Measurements from ENCODE around the gene KCNMA1.

KCNMA1 gene

DNA sequence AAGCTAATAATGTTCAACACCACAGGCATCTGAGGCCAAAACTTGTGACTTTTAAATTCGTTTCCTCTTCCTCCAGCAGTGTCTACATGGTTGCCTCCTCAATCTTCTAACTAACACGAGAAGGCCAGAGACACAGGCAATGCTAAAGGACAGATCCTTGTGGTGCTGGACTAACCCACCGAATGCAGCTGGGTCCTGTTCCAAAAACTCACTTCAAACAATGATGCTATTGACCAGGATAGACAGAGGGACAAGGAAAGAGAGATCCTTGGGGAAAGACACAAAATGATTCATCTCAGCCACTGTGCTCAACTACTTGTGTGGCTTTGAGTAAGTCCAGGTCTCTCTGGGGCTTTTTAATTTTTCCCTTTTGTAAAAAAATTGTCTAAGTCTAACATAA is 107.6 kb downstream of the KCNMA1 start:
- Histone ChIP-seq H3K4me3 (ENCODE audit: insufficient read depth in 1 of 2, low read depth in 1 of 2, low read length in 2 of 2) (no peak overlapping the region), H2BK5ac (ENCODE audit: low read depth, low read length, poor library complexity, severe bottlenecking) (no peak overlapping the region), H3K27me3 (ENCODE audit: control insufficient read depth in 1 of 2, insufficient read depth in 1 of 2, low read length in 2 of 2) (no peaks in the 10 kb centered on the region), H2BK15ac (ENCODE audit: low read depth, poor library complexity, severe bottlenecking) (no peak overlapping the region), H4K8ac (ENCODE audit: low read length) (no peak overlapping the region), H3K4me1 (ENCODE audit: control insufficient read depth, insufficient read depth, low read depth, low read length) (peaks cover 29% of the 10 kb centered on the region), H3K18ac (ENCODE audit: low read depth in 1 of 2, low read length in 2 of 2) (no peak overlapping the region), H2BK120ac (ENCODE audit: low read depth, low read length) (no peak overlapping the region), H2BK12ac (ENCODE audit: low read length in 2 of 2) (no peak overlapping the region), H2AK5ac (ENCODE audit: low read length, severe bottlenecking) (no peak overlapping the region), H3K9me3 (ENCODE audit: control insufficient read depth, low read length) (no peaks in the 10 kb centered on the region), H3K4me2 (ENCODE audit: low read length, poor library complexity, severe bottlenecking) (no peak overlapping the region), H3K4ac (ENCODE audit: low read depth in 1 of 2, low read length in 2 of 2) (peak overlapping the region in 1 of 2 experiments; percentile 20), H4K91ac (ENCODE audit: low read length) (peak overlapping the region; percentile 32), H3K79me1 (replicated peaks; ENCODE audit: low read length, poor library complexity, severe bottlenecking) (peaks cover 10% of the 10 kb centered on the region), H3K23ac (ENCODE audit: low read length in 2 of 2) (no peak overlapping the region), H3K14ac (ENCODE audit: low read length in 2 of 2) (no peak overlapping the region), H2AFZ (ENCODE audit: low read depth, low read length) (no peak overlapping the region), H3K9ac (ENCODE audit: low read length) (no peak overlapping the region), H3K27ac (ENCODE audit: low read length, poor library complexity, severe bottlenecking) (no peak overlapping the region), H3K36me3 (ENCODE audit: control insufficient read depth in 1 of 2, insufficient read depth in 2 of 2, low read depth in 1 of 2, low read length in 2 of 2) (no peaks in the 10 kb centered on the region)
- 86% methylated on average over 3 of the region's 3 CpGs for WGBS
- no peak for DNase-seq

DNA sequence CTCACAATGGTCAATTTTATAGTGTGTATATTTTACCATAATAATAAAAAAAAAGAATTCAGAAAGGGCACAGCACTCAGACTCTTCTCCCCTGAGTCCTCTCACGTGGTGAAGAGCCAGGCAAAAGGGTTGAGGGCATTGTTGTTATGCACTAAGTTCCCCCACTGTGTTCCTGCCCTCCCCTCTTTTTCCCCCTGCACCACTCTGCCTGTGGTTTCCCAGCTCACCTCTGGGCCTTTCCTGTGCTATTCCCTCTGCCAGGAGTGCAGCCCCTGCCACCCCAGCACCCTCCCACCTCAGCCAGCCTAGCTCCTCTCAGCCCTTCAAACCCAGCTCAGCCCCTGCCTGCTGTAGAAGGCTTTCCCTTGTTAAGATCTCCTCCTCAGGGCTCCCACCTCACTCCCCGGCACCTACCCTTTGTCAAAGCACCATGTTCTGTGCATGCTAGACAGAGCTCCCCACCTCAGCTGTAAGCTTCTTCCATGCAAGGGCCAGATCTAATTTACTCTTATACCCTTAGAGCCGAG is 108.5 kb downstream of the KCNMA1 start:
- no peak overlapping the region for H2BK12ac ChIP-seq (ENCODE audit: low read length in 2 of 2)
- H3K4me3 ChIP-seq (ENCODE audit: insufficient read depth in 1 of 2, low read depth in 1 of 2, low read length in 2 of 2): no peak overlapping the region
- H2AK5ac ChIP-seq (ENCODE audit: low read length, severe bottlenecking): no peak overlapping the region
- no peak overlapping the region for H3K4ac ChIP-seq (ENCODE audit: low read depth in 1 of 2, low read length in 2 of 2)
- no peak overlapping the region for H3K23ac ChIP-seq (ENCODE audit: low read length in 2 of 2)
- H4K91ac ChIP-seq (ENCODE audit: low read length): no peak overlapping the region
- H3K4me2 ChIP-seq (ENCODE audit: low read length, poor library complexity, severe bottlenecking): no peak overlapping the region
- no peaks in the 10 kb centered on the region for H3K9me3 ChIP-seq (ENCODE audit: control insufficient read depth, low read length)
- H3K9ac ChIP-seq (ENCODE audit: low read length): no peak overlapping the region
- H3K27me3 ChIP-seq (ENCODE audit: control insufficient read depth in 1 of 2, insufficient read depth in 1 of 2, low read length in 2 of 2): no peaks in the 10 kb centered on the region
- peaks cover 10% of the 10 kb centered on the region for H3K79me1 ChIP-seq (replicated peaks; ENCODE audit: low read length, poor library complexity, severe bottlenecking)
- peaks cover 32% of the 10 kb centered on the region for H3K4me1 ChIP-seq (ENCODE audit: control insufficient read depth, insufficient read depth, low read depth, low read length)
- DNase-seq: no peak
- H3K18ac ChIP-seq (ENCODE audit: low read depth in 1 of 2, low read length in 2 of 2): peak overlapping the region in 1 of 2 experiments; percentile 13
- no peak overlapping the region for H2BK120ac ChIP-seq (ENCODE audit: low read depth, low read length)
- H3K36me3 ChIP-seq (ENCODE audit: control insufficient read depth in 1 of 2, insufficient read depth in 2 of 2, low read depth in 1 of 2, low read length in 2 of 2): no peaks in the 10 kb centered on the region
- no peak overlapping the region for H3K14ac ChIP-seq (ENCODE audit: low read length in 2 of 2)
- no peak overlapping the region for H2BK15ac ChIP-seq (ENCODE audit: low read depth, poor library complexity, severe bottlenecking)
- H4K8ac ChIP-seq (ENCODE audit: low read length): peak overlapping the region; percentile 22
- no peak overlapping the region for H2BK5ac ChIP-seq (ENCODE audit: low read depth, low read length, poor library complexity, severe bottlenecking)
- 87% methylated on average over 2 of the region's 3 CpGs for WGBS
- H3K27ac ChIP-seq (ENCODE audit: low read length, poor library complexity, severe bottlenecking): no peak overlapping the region
- no peak overlapping the region for H2AFZ ChIP-seq (ENCODE audit: low read depth, low read length)

DNA sequence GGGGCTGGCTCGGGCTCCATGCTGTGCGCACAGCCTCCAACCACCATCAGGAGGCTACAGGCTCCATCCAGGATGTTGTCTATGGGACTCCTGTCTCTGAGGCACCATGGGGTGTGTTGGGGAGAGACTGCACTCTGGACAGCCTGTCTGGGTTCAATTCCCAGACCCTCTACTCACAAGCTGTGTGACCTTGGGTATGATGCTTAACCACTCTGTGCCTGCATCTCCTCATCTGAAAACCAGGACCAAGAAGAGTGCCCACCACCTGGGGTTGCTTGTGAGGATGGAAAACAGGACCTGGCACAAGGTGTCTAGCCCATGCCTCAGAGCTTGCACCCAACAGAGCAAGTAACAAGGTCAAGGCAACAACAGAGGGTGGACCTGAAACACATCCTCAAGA is 109.8 kb downstream of the KCNMA1 start:
- H2BK120ac ChIP-seq (ENCODE audit: low read depth, low read length): no peak overlapping the region
- H3K9me3 ChIP-seq (ENCODE audit: control insufficient read depth, low read length): no peaks in the 10 kb centered on the region
- H3K4me1 ChIP-seq (ENCODE audit: control insufficient read depth, insufficient read depth, low read depth, low read length): peaks cover 29% of the 10 kb centered on the region
- no peak overlapping the region for H4K8ac ChIP-seq (ENCODE audit: low read length)
- H3K36me3 ChIP-seq (ENCODE audit: control insufficient read depth in 1 of 2, insufficient read depth in 2 of 2, low read depth in 1 of 2, low read length in 2 of 2): no peaks in the 10 kb centered on the region
- H2AFZ ChIP-seq (ENCODE audit: low read depth, low read length): no peak overlapping the region
- H2BK12ac ChIP-seq (ENCODE audit: low read length in 2 of 2): peak overlapping the region in 1 of 2 experiments; percentile 87
- no peak overlapping the region for H3K4ac ChIP-seq (ENCODE audit: low read depth in 1 of 2, low read length in 2 of 2)
- DNase-seq: no peak
- 80% methylated on average over 1 of the region's 2 CpGs for WGBS
- no peak overlapping the region for H3K4me3 ChIP-seq (ENCODE audit: insufficient read depth in 1 of 2, low read depth in 1 of 2, low read length in 2 of 2)
- peaks cover 10% of the 10 kb centered on the region for H3K79me1 ChIP-seq (replicated peaks; ENCODE audit: low read length, poor library complexity, severe bottlenecking)
- no peak overlapping the region for H2BK5ac ChIP-seq (ENCODE audit: low read depth, low read length, poor library complexity, severe bottlenecking)
- no peaks in the 10 kb centered on the region for H3K27me3 ChIP-seq (ENCODE audit: control insufficient read depth in 1 of 2, insufficient read depth in 1 of 2, low read length in 2 of 2)
- no peak overlapping the region for H3K27ac ChIP-seq (ENCODE audit: low read length, poor library complexity, severe bottlenecking)
- H3K18ac ChIP-seq (ENCODE audit: low read depth in 1 of 2, low read length in 2 of 2): peak overlapping the region; percentile 16 to 64
- peak overlapping the region; percentile 40 for H2AK5ac ChIP-seq (ENCODE audit: low read length, severe bottlenecking)
- H3K4me2 ChIP-seq (ENCODE audit: low read length, poor library complexity, severe bottlenecking): no peak overlapping the region
- H4K91ac ChIP-seq (ENCODE audit: low read length): peak overlapping the region; percentile 35
- H3K14ac ChIP-seq (ENCODE audit: low read length in 2 of 2): peak overlapping the region in 1 of 2 experiments; percentile 75
- H3K9ac ChIP-seq (ENCODE audit: low read length): no peak overlapping the region
- peak overlapping the region in 1 of 2 experiments; percentile 2 for H3K23ac ChIP-seq (ENCODE audit: low read length in 2 of 2)
- no peak overlapping the region for H2BK15ac ChIP-seq (ENCODE audit: low read depth, poor library complexity, severe bottlenecking)

DNA sequence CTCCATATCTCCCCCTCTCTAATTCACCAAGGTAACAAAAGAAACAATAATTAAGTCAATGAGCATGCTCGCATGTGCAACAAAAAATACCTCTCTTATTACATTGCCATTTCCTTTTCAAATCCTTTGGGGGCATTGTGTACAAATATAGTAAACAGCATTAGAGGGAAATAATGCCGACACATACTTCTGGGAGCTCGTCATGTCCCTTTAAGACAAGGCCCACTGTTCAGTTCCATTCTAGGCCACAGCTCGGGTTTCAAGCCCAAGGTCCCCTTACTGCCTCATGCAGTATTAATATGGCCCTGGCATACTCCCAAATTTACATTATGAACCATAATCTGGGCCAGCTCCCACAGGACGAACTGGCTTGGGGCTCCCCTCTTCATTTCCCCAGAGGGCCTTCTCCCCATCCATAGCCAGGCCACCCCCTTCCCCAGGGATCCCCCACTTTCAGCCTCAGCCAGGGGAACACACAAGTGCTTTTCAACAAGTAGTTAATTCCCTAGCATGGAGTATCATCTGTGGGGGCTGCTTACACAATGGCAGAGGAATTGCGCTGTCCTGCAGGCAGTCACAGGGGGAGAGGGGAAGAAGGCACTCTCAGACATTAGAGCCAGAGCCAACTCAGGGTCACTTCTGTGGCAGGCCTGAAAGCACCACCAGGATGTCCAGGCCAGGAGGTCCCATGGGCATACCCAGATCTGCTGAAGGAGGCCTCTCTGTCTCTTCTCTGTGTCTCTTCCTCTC is 110.6 kb downstream of the KCNMA1 start:
- H4K8ac ChIP-seq (ENCODE audit: low read length): no peak overlapping the region
- no peak overlapping the region for H3K14ac ChIP-seq (ENCODE audit: low read length in 2 of 2)
- peak overlapping the region; percentile 14 for H2AK5ac ChIP-seq (ENCODE audit: low read length, severe bottlenecking)
- H2BK15ac ChIP-seq (ENCODE audit: low read depth, poor library complexity, severe bottlenecking): no peak overlapping the region
- no peak overlapping the region for H2AFZ ChIP-seq (ENCODE audit: low read depth, low read length)
- H3K36me3 ChIP-seq (ENCODE audit: control insufficient read depth in 1 of 2, insufficient read depth in 2 of 2, low read depth in 1 of 2, low read length in 2 of 2): no peaks in the 10 kb centered on the region
- no peak overlapping the region for H2BK120ac ChIP-seq (ENCODE audit: low read depth, low read length)
- H3K4me1 ChIP-seq (ENCODE audit: control insufficient read depth, insufficient read depth, low read depth, low read length): peaks cover 30% of the 10 kb centered on the region
- peaks cover 10% of the 10 kb centered on the region for H3K79me1 ChIP-seq (replicated peaks; ENCODE audit: low read length, poor library complexity, severe bottlenecking)
- no peak overlapping the region for H3K4ac ChIP-seq (ENCODE audit: low read depth in 1 of 2, low read length in 2 of 2)
- H3K4me2 ChIP-seq (ENCODE audit: low read length, poor library complexity, severe bottlenecking): no peak overlapping the region
- no peak overlapping the region for H3K4me3 ChIP-seq (ENCODE audit: insufficient read depth in 1 of 2, low read depth in 1 of 2, low read length in 2 of 2)
- peak overlapping the region; percentile 55 for H4K91ac ChIP-seq (ENCODE audit: low read length)
- whole genome bisulfite sequencing: 34% methylated on average over 6 of the region's 6 CpGs
- H3K18ac ChIP-seq (ENCODE audit: low read depth in 1 of 2, low read length in 2 of 2): peak overlapping the region; percentile 7
- peak overlapping the region in 1 of 2 experiments; percentile 26 for H2BK12ac ChIP-seq (ENCODE audit: low read length in 2 of 2)
- no peak overlapping the region for H3K27ac ChIP-seq (ENCODE audit: low read length, poor library complexity, severe bottlenecking)
- no peak overlapping the region for H3K23ac ChIP-seq (ENCODE audit: low read length in 2 of 2)
- peak; percentile 75 for DNase-seq
- H3K9me3 ChIP-seq (ENCODE audit: control insufficient read depth, low read length): no peaks in the 10 kb centered on the region
- H3K9ac ChIP-seq (ENCODE audit: low read length): no peak overlapping the region
- no peaks in the 10 kb centered on the region for H3K27me3 ChIP-seq (ENCODE audit: control insufficient read depth in 1 of 2, insufficient read depth in 1 of 2, low read length in 2 of 2)
- no peak overlapping the region for H2BK5ac ChIP-seq (ENCODE audit: low read depth, low read length, poor library complexity, severe bottlenecking)

Data from mesenchymal stem cell (in vitro differentiated cells and primary cell).